ENCODE results near the gene POLR1G.
"Not testable (repeated sequence)": the region's sequence is repeated elsewhere in the genome, so short reads cannot be mapped to it uniquely, and the experiment has no call there.

The POLR1G gene

DNA sequence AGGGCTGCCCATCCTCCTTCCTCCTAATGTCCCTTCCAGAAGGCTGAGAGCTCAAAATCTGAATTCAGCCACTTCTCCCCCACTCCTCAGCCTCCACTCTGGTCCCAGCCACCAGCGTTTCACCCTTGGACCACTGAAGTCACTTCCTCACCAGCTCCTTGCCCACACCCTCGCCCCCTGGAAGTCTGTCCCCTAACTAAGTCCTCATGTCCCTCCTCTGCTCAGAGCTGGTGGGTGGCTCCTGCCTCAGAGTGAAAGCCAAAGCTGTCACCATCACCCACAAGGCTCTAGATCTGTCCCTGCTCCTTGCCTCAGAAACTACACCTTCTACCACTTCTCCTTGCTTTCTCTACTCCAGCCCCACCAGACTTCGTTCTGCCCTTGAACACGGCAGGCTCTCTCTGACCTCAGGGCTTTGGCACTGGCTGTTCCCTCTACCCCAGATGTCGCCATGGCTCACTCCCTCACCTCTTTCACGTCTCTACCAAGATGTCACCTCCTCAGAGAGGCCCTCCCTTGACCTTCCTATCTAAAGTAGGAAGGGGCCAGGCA is 15.6 kb downstream of the POLR1G start:
- no peak for DNase-seq (ENCODE audit: low spot score)

DNA sequence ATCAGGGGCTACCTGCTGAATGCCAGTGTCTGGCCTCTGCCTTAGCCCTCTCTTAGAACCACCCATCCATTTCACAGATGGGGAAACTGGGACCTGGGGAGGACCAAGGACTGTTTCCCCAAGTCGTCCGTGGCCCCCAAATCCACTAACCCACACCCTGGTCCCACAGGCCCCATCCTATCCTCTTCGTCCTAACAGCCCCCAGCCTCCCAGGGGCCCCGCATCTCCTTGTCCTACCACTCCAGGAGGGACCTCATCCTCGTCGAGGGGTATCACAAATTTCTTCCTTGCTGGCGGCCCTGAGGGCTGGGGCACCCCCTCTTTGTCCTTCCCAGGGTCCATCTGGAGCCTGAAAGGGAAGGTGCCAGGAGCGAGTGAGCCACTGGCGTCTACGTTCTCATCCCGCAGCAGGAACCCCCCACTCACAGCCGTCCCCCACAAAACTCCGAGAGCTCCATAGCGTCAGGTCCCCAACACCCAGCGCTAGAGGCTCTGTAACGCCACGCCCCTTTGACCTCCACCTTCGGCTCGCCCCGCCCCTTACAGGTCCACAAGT is 16.7 kb downstream of the POLR1G start:
- no peak for DNase-seq (ENCODE audit: low spot score)

- peak; percentile 94 for DNase-seq (ENCODE audit: low spot score)
Measured at GRCh38 chr19:45423589-45424190, 17.2 kb downstream of the POLR1G start, which contains the start of gene ERCC1. ERCC1 (minus strand) TSS chr19:45423917; CDS start chr19:45423374, 543 bp downstream.

- DNase-seq (ENCODE audit: low spot score), result peak; percentile 84
Measured at GRCh38 chr19:45424191-45425058, 18.0 kb downstream of the POLR1G start.

DNA sequence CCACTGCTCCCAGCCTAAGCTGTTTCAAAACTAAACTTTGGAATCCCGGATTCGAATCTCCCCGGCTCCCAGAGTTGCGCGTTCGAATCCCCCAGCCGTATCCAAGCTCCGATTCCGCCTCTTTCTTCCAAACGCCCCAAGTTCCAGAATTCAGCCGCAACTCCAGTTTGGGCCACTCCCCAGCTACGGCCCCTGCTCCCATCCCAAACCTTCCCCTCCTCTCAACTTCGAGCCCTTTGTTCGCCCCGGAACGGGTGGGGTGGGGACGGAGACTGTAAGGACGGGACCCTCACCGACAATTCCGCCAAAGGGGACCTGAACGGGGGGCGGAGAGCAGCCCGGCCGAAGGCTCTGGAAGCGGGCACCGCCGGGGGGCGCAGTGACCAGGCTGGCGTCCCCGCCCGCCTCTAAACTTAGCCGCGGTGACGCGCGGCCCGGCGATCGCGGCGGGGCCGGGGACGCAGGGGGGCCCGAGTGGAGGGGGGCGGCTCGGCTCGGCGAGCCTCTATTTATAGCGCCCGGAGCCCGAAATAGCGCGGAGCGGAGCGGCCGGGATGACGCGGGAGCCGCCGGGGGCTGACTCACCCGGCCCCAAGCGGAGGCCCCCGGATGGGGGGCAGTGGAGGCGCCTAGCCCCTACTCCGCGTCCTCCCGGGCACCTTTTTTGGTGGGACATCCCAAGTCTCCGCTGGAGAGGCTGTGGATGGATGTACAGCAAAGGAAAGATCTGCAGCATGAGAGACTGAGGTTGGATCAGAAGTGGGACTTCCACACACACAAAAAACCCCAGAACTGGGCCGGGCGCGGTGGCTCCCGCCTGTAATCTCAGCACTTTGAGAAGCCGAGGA is 22.2 kb downstream of the POLR1G start:
- peak; percentile 82 for DNase-seq (ENCODE audit: low spot score)

GRCh38 chr19:45429896-45430295 is 23.5 kb downstream of the POLR1G start:
- DNase-seq (ENCODE audit: low spot score), result not testable (repeated sequence)

DNA sequence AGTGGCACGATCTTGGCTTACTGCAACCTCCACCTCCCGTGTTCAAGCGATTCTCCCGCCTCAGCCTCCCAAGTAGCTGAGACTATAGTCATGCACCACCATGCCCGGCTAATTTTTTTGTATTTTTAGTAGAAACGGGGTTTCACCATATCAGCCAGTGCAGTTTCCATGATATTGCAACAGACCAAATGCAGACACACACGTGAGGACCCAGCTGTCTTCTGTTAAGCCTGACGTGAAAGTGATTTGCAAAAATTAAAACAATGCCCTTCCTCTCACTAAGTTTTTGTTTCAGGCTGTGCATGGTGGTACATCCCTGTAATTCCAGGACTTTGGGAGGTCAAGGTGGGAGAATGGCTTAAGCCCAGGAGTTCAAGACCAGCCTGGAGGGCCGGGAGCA is 24.6 kb downstream of the POLR1G start:
- DNase-seq (ENCODE audit: low spot score), result not testable (repeated sequence)

DNA sequence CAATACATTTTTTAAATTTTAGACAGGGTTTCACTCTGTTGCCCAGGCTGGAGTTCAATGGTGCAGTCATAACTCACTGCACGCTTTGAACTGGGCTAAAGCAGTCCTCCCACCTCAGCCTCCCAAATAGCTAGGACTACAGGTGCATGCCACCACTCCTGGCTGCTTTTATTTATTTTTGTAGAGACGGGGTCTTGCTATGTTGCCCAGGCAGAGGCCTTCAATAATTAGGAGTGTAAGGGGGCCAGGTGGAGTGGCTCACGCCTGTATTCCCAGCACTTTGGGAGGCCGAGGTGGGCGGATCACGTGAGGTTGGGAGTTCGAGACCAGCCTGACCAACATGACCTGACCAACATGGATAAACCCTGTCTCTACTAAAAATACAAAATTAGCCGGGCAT is 26.1 kb downstream of the POLR1G start:
- not testable (repeated sequence) for DNase-seq (ENCODE audit: low spot score)

- DNase-seq (ENCODE audit: low spot score), result no peak
Measured at GRCh38 chr19:45437328-45437727, 30.9 kb downstream of the POLR1G start.

GRCh38 chr19:45439190-45439568 is 32.7 kb downstream of the POLR1G start:
- no peak for DNase-seq (ENCODE audit: low spot score)

GRCh38 chr19:45439569-45440258 is 33.3 kb downstream of the POLR1G start:
- peak; percentile 86 for DNase-seq (ENCODE audit: low spot score)

DNA sequence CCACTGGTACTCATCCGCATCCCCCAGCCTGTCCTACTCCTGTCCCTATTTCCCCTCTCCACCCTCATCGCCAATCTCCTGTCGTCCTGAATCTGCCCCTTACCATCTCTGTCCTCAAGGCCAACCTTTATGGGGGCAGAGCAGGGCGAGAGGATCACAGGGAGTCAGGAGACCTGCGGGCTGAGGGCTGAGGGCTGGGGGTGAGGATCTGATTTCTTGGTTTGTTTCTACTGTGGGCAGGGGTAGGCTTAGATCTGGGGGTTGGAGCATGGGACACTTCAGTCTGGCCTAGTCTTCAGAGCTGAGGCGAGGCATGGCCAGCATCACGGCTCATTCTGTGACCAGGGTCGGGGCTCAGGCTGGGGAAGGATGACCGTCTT is 33.8 kb downstream of the POLR1G start:
- DNase-seq (ENCODE audit: low spot score), result no peak

- DNase-seq (ENCODE audit: low spot score), result peak; percentile 61
Measured at GRCh38 chr19:45440873-45441654, 34.6 kb downstream of the POLR1G start.

GRCh38 chr19:45442408-45442777 is 35.9 kb downstream of the POLR1G start:
- no peak for DNase-seq (ENCODE audit: low spot score)

DNA sequence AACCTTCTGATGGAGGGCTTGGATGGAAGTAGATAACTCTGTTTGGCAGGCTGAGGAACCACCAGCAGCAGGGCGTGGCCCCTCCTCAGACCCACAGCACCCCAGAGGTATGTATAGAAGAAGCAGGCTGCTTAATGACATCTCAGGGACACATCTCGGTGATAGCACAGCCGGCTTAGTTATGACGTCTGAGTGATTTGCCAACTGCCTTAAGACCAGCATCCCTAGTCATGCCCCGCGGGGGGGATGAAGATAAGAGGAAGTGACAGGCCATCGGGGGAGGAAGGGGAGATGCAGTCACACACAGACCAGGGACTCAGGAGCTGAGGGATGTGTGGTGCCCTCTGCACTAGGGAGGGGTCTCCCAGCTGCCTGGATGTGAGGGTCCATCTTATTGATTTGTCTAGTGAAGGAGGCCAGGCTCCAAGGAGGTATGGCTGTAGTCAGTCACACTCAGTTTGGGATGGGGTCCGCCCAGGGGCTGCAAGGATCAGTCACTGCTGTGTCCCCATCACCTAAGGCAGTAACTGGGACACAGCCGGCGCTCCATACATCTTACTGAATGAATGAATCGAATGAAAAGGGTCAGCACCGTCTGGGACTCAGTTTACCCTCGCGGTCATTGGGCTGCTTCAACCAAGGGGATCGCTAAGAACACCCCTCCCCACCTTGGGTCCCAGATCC is 36.5 kb downstream of the POLR1G start:
- DNase-seq (ENCODE audit: low spot score), result no peak

- peak; percentile 97 for DNase-seq (ENCODE audit: low spot score)
Measured at GRCh38 chr19:45443462-45444317, 37.2 kb downstream of the POLR1G start.

DNA sequence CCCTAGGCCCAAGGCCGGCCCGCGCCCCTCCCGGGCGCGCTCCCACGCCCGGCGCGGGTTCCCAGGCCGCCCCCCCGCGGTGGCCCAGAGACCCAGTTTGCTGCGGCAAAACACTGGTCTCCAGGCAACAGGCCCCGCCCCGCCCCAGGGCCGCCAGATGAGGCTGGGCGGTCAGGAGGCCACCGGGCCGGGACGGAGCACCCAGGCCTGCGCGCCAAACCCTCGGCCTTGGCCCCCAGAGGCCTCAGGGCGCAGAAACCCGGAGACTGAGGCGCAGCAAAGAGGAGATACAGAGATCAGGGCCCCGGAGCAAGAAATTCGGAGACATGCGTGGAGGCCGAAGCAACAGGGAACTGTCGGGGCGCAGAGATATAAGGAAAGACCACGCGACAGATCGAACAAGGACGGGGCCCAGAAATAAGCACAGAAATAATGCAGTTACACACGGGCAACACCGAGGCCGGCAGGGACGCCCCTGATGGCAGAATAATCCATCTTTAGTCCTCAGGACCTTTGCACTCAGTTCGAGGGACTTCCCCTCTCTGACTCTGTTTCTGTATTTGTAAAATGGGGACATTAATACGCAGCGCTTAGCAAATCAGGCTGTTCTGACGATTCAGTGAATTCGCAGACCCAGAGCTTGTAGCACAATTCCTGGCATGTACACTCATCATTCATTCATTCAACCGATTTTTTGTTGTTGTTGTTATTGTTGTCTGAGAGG is 38.0 kb downstream of the POLR1G start:
- DNase-seq (ENCODE audit: low spot score), result peak; percentile 94

DNA sequence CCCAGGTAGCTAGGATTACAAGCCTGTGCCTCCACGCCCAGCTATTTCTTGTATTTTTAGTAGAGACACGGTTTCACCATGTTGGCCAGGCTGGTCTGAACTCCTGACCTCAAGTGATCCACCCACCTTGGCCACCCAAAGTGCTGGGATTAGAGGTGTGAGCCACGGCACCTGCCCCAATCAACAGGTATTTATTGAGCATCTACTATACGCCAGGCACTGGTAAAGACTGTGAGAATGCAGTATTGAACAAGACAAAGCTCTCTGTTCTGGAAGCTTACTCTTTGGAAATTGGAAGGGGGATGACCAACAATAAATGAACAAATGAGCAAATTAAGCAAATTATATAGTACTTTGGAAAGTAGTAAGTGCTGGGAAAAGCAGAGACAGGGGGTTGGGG is 38.7 kb downstream of the POLR1G start:
- DNase-seq (ENCODE audit: low spot score), result no peak

All from AG08396 (cell line).